GM18873 (cell line): Measurements from ENCODE around the gene BDH2.

Experiments used
- ATAC-seq: cut with Tn5 transposase; IDR thresholded peaks from one replicate; pipeline ENCODE4 v1.9.1; 2021; ENCODE audit warnings: mild to moderate bottlenecking, moderate library complexity, moderate number of reproducible peaks; ENCODE audit not compliant: unreplicated experiment, low FRiP score

The BDH2 gene

DNA sequence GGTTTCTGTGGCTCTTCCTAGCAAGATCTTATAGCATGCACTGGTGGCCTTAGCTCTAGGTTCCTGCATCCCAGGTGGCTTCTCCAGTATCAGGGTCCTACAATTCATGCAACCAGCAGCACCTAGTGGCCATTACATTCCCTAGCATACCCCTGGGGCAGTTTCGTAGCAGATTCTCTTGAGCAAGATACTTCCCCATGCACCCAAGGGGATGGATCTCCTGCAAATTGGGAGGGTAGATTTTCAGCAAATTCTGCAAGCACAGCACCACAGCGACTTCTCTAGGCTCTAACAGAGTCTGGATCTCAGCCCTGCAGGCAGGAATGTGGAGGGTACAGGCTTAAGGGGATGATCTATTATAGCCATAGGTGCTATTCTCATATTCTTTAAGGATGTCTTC, 67.1 kb downstream of the BDH2 start:
- ATAC-seq, result no peak

DNA sequence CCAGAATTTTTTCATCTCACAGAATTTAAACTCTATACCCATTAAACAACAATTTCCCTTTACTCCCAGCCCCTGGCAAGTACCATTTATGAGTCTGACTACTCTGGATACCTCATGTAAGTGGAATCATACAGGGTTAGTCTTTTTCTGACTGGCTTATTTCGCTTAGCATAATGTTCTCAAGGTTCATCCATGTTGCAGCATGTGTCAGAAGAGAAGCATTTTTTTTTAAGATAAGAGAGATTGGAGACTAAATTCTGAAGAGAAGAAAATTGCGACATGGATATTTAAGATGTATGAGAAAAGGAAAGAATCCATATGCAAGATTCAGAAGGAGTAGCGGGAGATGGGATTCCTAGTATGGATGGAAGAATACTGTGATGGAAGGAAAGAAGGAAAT, 68.8 kb downstream of the BDH2 start:
- no peak for ATAC-seq

DNA sequence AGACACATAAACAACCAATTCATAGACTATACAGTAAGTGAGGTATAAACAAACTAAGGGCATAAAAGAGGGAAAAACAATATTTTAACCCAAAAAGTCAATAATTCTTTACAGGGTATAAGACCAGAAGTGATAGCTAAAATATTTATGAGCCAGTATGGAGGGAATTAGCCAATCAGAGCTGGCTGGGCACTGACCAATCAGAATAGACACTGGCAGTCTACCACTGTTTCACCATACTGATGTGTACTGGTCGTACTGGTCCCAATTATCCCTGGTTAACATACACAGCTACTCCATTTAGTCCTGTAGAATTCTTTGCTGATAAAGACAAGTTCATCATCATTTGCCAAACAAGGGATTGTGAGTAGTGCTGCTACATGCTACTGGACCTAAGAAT, 70.3 kb downstream of the BDH2 start:
- no peak for ATAC-seq
